ENCODE data around the gene CLDN6.

The CLDN6 gene

GRCh38 chr16:2967721-2968161 lies 50.2 kb downstream of the CLDN6 start:
- no peak for TF ChIP-seq CTCF (IDR thresholded peaks at IDR 0.05; ENCODE audit: low read depth, low read length)
- H3K4me3 ChIP-seq (ENCODE audit: low read depth, low read length), result no peak overlapping the region

- no peak overlapping the region for H3K4me3 ChIP-seq (ENCODE audit: low read depth, low read length)
Observed at GRCh38 chr16:2967211-2967631, 50.8 kb downstream of the CLDN6 start.

GRCh38 chr16:2966808-2967191 lies 51.2 kb downstream of the CLDN6 start:
- no peak for TF ChIP-seq CTCF (IDR thresholded peaks at IDR 0.05; ENCODE audit: low read depth, low read length)
- H3K4me3 ChIP-seq (ENCODE audit: low read depth, low read length), result no peak overlapping the region

More at GRCh38 chr16:2967211-2967631, 50.8 kb downstream of the CLDN6 start:
- TF ChIP-seq CTCF (IDR thresholded peaks at IDR 0.05; ENCODE audit: low read depth, low read length), result no peak

- TF ChIP-seq CTCF (IDR thresholded peaks at IDR 0.05; ENCODE audit: low read depth, low read length), result no peak
- H3K4me3 ChIP-seq (ENCODE audit: low read depth, low read length), result no peak overlapping the region
Observed at GRCh38 chr16:2966043-2966807, 51.8 kb downstream of the CLDN6 start.
